Mucosa of rectum (tissue), 2 donors: ENCODE data around the gene CASP10.

Experiments used
- H3K27ac ChIP-seq, 2 donors: one replicate each; pipeline ENCODE4 v1.7.0; 2013; ENCODE audit warnings: inconsistent platforms in 2 of 2, low read depth in 2 of 2, low read length in 2 of 2
- H3K27me3 ChIP-seq, 2 donors: one replicate each; pipeline ENCODE4 v1.7.0; 2013; ENCODE audit warnings: low read length in 2 of 2; ENCODE audit not compliant: control insufficient read depth in 2 of 2, insufficient read depth in 2 of 2
- H3K36me3 ChIP-seq, 2 donors: one replicate each; pipeline ENCODE4 v1.7.0; 2013; ENCODE audit warnings: low read length in 2 of 2; ENCODE audit not compliant: control insufficient read depth in 2 of 2, insufficient read depth in 2 of 2
- H3K4me1 ChIP-seq, 2 donors: one replicate each; pipeline ENCODE4 v1.7.0; 2013; ENCODE audit warnings: low read length in 2 of 2, mild to moderate bottlenecking in 1 of 2; ENCODE audit not compliant: control insufficient read depth in 2 of 2, insufficient read depth in 2 of 2
- H3K4me3 ChIP-seq, 2 donors: one replicate each; pipeline ENCODE4 v1.7.0; 2013; ENCODE audit warnings: low read length in 2 of 2
- H3K9ac ChIP-seq, 2 donors: one replicate each; pipeline ENCODE4 v1.7.0; 2013; ENCODE audit warnings: low read length in 2 of 2, low read depth in 1 of 2, mild to moderate bottlenecking in 1 of 2
- H3K9me3 ChIP-seq, 2 donors: one replicate each; pipeline ENCODE4 v1.7.0; 2013; ENCODE audit warnings: low read length in 2 of 2; ENCODE audit not compliant: control insufficient read depth in 2 of 2
- donor health status: healthy.
- donor health status: Normal muscosa, but diverticular disease.

CASP10 gene

GRCh38 chr2:201267278-201268030, 84.5 kb downstream of the CASP10 start:
- Histone ChIP-seq H3K27ac (no peak overlapping the region), H3K4me1 (peaks cover 0 to 10% of the 10 kb centered on the region in 2 donors), H3K9ac (no peak overlapping the region), H3K36me3 (peaks cover 28 to 36% of the 10 kb centered on the region in 2 donors), H3K27me3 (no peaks in the 10 kb centered on the region), H3K4me3 (no peak overlapping the region), H3K9me3 (no peaks in the 10 kb centered on the region)

GRCh38 chr2:201269764-201270163, 86.8 kb downstream of the CASP10 start:
- H3K4me3 ChIP-seq: no peak overlapping the region
- peaks cover 36 to 54% of the 10 kb centered on the region in 2 donors for H3K36me3 ChIP-seq
- no peaks in the 10 kb centered on the region for H3K27me3 ChIP-seq
- no peak overlapping the region for H3K9ac ChIP-seq
- H3K4me1 ChIP-seq: peaks cover 0 to 3% of the 10 kb centered on the region in 2 donors
- H3K27ac ChIP-seq: no peak overlapping the region
- H3K9me3 ChIP-seq: no peaks in the 10 kb centered on the region

- Histone ChIP-seq H3K4me1 (peaks cover 0 to 1% of the 10 kb centered on the region in 2 donors), H3K27me3 (no peaks in the 10 kb centered on the region), H3K4me3 (no peak overlapping the region), H3K36me3 (peaks cover 41 to 58% of the 10 kb centered on the region in 2 donors), H3K9ac (no peak overlapping the region), H3K27ac (no peak overlapping the region), H3K9me3 (no peaks in the 10 kb centered on the region)
Measured at GRCh38 chr2:201270293-201271001, 87.5 kb downstream of the CASP10 start.

- Histone ChIP-seq H3K9ac (no peak overlapping the region), H3K27me3 (no peaks in the 10 kb centered on the region), H3K9me3 (no peaks in the 10 kb centered on the region), H3K36me3 (peaks cover 51 to 63% of the 10 kb centered on the region in 2 donors), H3K4me1 (no peaks in the 10 kb centered on the region), H3K4me3 (no peak overlapping the region), H3K27ac (no peak overlapping the region)
Measured at GRCh38 chr2:201271917-201272316, 89.0 kb downstream of the CASP10 start.

GRCh38 chr2:201273330-201273983, 90.5 kb downstream of the CASP10 start:
- peaks cover 54 to 56% of the 10 kb centered on the region in 2 donors for H3K36me3 ChIP-seq
- H3K27ac ChIP-seq: no peak overlapping the region
- no peaks in the 10 kb centered on the region for H3K9me3 ChIP-seq
- H3K4me3 ChIP-seq: no peak overlapping the region
- H3K9ac ChIP-seq: no peak overlapping the region
- no peaks in the 10 kb centered on the region for H3K27me3 ChIP-seq
- H3K4me1 ChIP-seq: no peaks in the 10 kb centered on the region

GRCh38 chr2:201275069-201275468, 92.1 kb downstream of the CASP10 start:
- Histone ChIP-seq H3K4me3 (no peak overlapping the region), H3K27ac (no peak overlapping the region), H3K9me3 (no peaks in the 10 kb centered on the region), H3K9ac (no peak overlapping the region), H3K27me3 (no peaks in the 10 kb centered on the region), H3K36me3 (peaks cover 56 to 60% of the 10 kb centered on the region in 2 donors), H3K4me1 (no peaks in the 10 kb centered on the region)

GRCh38 chr2:201275990-201276389, 93.0 kb downstream of the CASP10 start:
- Histone ChIP-seq H3K4me1 (no peaks in the 10 kb centered on the region), H3K9me3 (no peaks in the 10 kb centered on the region), H3K27me3 (no peaks in the 10 kb centered on the region), H3K9ac (no peak overlapping the region), H3K27ac (no peak overlapping the region), H3K36me3 (peaks cover 53 to 58% of the 10 kb centered on the region in 2 donors), H3K4me3 (no peak overlapping the region)

GRCh38 chr2:201276511-201276910, 93.6 kb downstream of the CASP10 start:
- no peaks in the 10 kb centered on the region for H3K27me3 ChIP-seq
- H3K27ac ChIP-seq: no peak overlapping the region
- H3K9ac ChIP-seq: no peak overlapping the region
- H3K4me3 ChIP-seq: no peak overlapping the region
- peaks cover 50 to 55% of the 10 kb centered on the region in 2 donors for H3K36me3 ChIP-seq
- no peaks in the 10 kb centered on the region for H3K4me1 ChIP-seq
- H3K9me3 ChIP-seq: no peaks in the 10 kb centered on the region
